22Rv1 (cell line): ENCODE data around the gene DNMT3B.

Experiments
- ZFX ChIP-seq: fragments of 450-650 bp; IDR thresholded peaks from 2 replicates; pipeline ENCODE4 v1.6.1; 2017; ENCODE audit warnings: antibody characterized with exemption, borderline replicate concordance
- TF ChIP-seq, protein P1 (sequence below): fragments of 450-650 bp; IDR thresholded peaks from 2 replicates; pipeline ENCODE4 v1.5.1; 2017; ENCODE audit warnings: mild to moderate bottlenecking

DNA sequence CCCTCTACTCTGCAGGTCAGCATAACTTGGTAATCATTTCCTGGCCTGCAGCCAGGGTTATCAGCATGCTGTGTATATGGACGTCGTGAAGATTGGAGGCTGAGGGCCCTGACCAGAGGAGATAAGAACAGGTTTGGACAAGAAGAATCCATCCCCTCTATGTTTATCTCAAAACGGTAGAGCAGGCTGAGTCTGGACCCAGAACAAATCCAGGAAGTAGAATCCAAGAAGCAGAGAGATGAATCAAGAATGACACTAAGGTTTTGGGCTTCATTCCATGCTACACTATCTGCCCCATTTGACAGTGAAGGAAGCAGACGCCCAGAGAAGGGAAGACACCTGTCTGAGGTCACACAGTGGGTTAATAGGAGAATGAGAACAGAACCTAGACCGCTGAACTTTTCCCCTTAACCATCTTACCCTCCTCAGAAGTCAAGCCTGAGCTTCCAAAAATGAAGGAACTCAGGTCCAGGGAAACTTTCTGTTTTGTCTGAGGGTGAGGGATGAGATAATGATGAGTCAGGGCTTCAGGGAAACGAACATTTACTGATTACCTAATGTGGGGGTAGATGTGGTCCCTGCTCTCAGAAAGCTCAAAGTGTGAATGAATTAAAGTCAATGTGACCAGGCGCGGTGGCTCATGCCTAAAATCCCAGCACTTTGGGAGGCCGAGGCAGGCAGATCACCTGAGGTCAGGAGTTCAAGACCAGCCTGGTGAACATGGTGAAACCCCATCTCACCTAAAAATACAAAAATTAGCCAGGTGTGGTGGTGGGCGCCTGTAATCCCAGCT lies 9.5 kb upstream of the DNMT3B start:
- TF ChIP-seq, protein P1, sequence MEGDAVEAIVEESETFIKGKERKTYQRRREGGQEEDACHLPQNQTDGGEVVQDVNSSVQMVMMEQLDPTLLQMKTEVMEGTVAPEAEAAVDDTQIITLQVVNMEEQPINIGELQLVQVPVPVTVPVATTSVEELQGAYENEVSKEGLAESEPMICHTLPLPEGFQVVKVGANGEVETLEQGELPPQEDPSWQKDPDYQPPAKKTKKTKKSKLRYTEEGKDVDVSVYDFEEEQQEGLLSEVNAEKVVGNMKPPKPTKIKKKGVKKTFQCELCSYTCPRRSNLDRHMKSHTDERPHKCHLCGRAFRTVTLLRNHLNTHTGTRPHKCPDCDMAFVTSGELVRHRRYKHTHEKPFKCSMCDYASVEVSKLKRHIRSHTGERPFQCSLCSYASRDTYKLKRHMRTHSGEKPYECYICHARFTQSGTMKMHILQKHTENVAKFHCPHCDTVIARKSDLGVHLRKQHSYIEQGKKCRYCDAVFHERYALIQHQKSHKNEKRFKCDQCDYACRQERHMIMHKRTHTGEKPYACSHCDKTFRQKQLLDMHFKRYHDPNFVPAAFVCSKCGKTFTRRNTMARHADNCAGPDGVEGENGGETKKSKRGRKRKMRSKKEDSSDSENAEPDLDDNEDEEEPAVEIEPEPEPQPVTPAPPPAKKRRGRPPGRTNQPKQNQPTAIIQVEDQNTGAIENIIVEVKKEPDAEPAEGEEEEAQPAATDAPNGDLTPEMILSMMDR: no peak
- TF ChIP-seq ZFX: no peak
